HT1080 (cell line): ENCODE measurements around the gene THSD4. TPM values are rescaled to one million over a fixed set of nuclear protein-coding genes. Genes with fewer than 3 reads are reported as not detected.
"Not testable (repeated sequence)": the region's sequence is repeated elsewhere in the genome, so short reads cannot be mapped to it uniquely, and the experiment has no call there.

ENCODE experiments used
- DNase-seq: peaks from one replicate; pipeline ENCODE4 v3.0.0-alpha.2; 2015; ENCODE audit warnings: low read depth
- total RNA-seq: library from RNA; depleted of rRNA; stranded (reverse); fragments of >200 nt; shearing (Covaris generic); gene quantifications from 2 replicates; pipeline ENCODE4 v1.2.3, GENCODE V29; 2014

Gene THSD4
- total RNA-seq, 1 experiment from 2014 or later = 11.8 TPM

- DNase-seq = no peak
These were observed 307.4 kb downstream of the THSD4 start for GRCh38 chr15:71422530-71423259.

DNA sequence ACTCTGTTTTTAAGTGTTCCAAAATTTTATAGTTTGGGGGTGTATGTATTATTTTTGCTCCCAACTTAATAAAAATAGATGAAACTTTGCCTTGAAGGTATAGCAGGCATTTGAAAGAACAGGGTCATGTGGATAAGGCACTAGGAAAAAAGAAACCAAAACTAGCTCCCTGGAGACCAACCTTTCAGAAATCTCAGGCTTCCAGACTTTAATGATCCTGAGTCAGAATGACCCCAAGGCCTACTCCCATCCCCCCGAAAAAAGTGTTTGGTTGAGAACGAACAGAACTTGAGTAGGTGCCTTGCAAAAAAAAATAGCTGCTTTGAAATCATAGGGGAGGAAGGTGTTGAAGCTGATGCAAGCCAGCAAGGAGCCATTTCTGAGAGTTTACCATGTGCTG, 309.5 kb downstream of the THSD4 start:
- DNase-seq = peak; percentile 17

GRCh38 chr15:71425388-71425787, 310.1 kb downstream of the THSD4 start:
- DNase-seq = no peak

DNA sequence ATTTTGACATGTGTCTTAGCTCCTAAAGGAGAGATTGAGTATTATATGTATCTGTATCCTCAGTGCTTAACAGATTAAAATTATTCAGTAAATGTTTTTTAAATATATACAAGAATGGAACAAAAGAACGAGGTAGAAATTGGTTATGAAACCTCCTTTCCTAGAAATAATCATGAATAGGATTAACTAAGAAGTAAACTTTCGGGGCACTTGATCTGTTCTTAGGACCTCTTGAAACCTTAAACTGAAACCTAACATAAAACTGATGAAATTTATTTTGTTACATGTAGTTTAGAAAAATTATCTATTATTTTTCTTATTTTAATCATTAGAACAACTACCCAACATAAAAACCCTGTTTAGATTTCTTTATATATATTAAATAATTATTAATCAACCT, 311.5 kb downstream of the THSD4 start:
- DNase-seq = no peak

- no peak for DNase-seq
These were observed 315.5 kb downstream of the THSD4 start for GRCh38 chr15:71430782-71431181.

DNA sequence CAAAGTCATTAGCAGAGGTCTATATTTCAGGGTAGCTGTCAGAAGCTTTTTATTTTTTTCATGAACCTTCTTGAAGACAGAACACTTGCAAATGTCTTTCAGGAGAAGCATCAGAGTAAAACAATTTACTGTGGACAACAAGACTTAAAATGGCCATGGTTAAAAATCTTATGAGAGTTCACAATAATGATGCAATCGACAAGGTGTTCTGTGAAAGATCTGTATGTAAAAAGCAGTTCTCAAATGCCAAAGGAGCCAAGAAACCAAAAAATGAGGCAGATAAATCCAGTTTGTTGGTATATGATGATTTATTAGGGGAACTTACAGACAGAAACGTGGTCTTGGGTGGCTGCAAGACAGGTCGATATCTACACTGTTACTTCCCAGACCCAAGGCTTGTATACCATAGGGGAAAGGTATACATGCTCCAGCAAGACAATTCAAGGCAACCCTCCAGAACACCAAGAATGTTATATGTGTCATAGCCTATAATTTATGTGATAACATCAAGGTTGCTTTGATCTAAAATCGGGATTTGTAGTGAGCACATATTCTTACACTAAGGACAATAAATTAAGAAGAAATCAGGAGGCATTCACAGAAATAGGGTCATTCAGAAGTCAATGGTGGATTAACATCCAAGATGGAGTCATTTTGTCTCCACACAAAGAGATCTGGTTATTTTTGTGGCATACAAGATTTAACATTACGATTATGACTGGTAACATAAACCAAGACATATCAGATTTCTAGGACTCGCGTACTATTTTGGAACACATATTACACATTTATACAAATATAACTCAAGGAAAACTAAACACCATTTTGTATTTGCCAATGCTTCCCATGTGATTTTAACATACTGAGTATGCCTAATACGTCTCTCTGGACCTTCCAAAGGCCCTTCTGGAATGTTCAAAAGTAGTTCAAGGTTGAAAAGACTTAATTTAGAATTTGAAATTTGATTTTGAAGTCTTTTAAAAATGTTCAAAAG, 316.4 kb downstream of the THSD4 start:
- DNase-seq = no peak

DNA sequence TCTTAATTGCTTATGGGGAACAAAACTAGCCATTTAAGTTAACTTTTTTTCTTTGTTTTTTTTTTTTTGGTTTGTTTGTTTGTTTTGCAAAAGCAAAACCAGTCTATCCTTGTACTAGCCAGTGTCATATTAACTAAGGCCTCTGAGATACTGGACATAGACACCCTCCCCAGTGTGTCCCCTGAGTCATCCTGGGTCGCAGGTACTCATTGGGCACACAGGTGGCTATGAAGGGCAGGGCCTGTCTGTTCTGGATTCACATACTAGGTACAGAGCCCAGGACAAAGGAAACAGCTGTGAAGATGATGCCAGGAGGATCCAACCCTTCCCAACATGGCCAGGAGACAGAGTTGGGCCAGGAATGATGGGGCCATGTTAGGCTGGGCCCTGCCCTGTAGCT, 318.1 kb downstream of the THSD4 start:
- no peak for DNase-seq

GRCh38 chr15:71434774-71435173, 319.5 kb downstream of the THSD4 start:
- DNase-seq = no peak

- DNase-seq = no peak
These were observed 320.3 kb downstream of the THSD4 start for GRCh38 chr15:71435552-71435951.

DNA sequence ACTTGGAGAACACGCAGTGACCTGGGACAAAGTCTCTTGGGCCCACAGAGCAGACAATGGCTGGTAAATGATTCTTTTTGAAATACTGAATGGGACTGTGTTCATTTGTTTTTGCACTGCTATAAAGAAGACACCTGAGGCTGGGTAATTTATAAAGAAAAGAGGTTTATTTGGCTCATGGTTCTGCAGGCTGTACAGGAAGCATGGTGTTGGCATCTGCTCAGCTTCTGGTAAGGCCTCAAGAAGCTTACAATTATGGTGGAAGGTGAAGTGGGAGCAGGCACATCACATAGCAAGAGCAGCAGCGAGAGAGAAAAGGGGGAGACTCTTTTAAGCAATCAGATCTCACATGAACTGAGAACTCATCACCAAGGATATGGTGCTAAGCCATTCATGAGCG, 321.6 kb downstream of the THSD4 start:
- no peak for DNase-seq

DNA sequence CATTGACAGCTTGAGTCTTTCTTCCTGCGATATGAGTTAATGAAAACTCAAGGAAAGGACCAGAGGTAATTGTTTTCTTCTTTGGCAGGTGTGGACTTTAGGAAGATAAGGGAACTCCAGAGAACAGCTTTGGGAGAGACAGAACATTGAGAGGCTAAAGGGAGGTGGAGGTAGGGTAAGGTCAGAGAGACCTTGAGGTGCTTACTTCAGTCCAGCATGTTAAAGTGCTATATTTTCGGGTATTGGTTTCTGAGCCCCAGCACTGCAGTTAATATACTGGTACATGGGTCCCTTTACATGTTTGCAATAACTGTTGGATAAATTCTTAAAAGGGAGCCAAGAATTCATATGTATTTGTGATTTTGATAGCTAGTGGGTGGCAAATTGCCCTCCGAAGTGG, 322.1 kb downstream of the THSD4 start:
- no peak for DNase-seq

DNA sequence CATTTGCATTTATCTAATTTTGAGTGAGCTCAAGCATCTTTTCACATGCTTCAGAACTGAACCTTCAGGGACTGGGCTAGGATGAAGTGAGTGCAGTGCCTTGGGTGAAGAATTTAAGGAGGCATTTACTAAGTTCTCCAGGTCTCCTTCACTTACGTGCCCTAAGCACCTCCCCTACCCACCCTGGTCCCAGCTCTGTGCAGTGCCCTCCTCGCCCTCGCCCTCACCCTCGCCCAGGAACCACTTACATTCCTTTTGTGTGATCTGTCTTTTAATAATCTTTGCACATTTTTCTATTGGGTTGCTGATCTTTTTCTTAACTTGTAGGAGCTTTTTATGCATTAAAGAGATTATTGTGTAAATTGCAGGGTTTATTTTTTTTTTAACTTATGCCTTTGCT, 322.6 kb downstream of the THSD4 start:
- DNase-seq = no peak

DNA sequence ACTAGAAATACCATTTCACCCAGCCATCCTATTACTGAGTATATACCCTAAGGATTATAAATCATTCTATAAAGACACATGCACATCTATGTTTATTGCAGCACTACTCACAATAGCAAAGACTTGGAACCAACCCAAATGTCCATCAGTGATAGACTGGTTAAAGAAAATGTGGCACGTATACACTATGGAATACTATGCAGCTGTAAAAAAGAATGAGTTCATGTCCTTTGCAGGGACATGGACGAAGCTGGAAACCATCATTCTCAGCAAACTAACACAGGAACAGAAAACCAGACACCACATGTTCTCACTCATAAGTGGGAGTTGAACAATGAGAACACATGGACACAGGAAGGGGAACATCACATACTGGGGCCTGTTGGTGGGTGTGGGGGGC, 324.2 kb downstream of the THSD4 start:
- DNase-seq = not testable (repeated sequence)

- DNase-seq = peak; percentile 66
These were observed 325.3 kb downstream of the THSD4 start for GRCh38 chr15:71440489-71441110.

GRCh38 chr15:71443538-71443937, 328.3 kb downstream of the THSD4 start:
- DNase-seq = peak; percentile 32

GRCh38 chr15:71444032-71444810, 328.9 kb downstream of the THSD4 start:
- DNase-seq = no peak

DNA sequence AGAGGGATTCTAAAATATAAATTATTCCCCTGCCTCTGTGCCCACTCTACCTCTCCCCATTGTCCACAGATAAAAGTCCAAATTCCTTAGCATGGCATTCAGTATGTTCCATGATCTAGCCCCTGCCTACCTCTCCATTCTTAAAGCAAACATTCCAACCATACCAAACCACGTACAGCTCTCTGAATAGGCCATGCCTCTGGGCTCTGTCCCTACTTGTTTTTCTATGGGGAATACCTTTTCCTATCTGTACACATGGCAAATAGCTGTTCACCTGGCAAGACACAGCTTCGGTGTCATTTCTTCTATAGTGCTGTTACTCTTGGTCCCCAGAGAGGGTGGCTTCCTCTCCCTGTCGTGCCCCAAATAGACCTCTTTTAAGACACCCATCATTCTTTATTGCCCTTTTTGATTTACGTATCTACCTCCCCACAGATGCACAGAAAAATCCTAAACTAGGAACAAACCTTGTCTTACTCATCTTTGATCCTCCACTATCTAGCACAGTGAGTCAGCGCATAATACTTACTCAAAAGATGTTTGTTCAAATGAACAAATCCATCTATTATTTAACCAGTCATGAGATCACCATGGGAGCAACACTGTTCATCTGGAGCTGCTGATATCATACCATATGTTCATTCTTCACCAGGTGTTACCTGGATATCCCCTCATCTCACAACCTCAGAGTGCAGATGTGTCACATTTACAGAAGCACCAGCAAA, 329.8 kb downstream of the THSD4 start:
- DNase-seq = peak; percentile 77

GRCh38 chr15:71447328-71448250, 332.3 kb downstream of the THSD4 start:
- peak; percentile 95 for DNase-seq

- DNase-seq = peak; percentile 71
These were observed 333.4 kb downstream of the THSD4 start for GRCh38 chr15:71448688-71449114.
